Activated T-helper 9 cell treated with anti-CD3 and anti-CD28 coated beads, Interleukin-2, amount 50 U/mL, for 16 hours (primary cell): ENCODE data around the gene NIPAL4.
"Not testable (repeated sequence)": the region's sequence is repeated elsewhere in the genome, so short reads cannot be mapped to it uniquely, and the experiment has no call there.

Source experiments
- DNase-seq: peaks from one replicate; pipeline ENCODE4 v3.0.0-alpha.2; 2020; ENCODE audit warnings: low read depth

Gene NIPAL4

DNA sequence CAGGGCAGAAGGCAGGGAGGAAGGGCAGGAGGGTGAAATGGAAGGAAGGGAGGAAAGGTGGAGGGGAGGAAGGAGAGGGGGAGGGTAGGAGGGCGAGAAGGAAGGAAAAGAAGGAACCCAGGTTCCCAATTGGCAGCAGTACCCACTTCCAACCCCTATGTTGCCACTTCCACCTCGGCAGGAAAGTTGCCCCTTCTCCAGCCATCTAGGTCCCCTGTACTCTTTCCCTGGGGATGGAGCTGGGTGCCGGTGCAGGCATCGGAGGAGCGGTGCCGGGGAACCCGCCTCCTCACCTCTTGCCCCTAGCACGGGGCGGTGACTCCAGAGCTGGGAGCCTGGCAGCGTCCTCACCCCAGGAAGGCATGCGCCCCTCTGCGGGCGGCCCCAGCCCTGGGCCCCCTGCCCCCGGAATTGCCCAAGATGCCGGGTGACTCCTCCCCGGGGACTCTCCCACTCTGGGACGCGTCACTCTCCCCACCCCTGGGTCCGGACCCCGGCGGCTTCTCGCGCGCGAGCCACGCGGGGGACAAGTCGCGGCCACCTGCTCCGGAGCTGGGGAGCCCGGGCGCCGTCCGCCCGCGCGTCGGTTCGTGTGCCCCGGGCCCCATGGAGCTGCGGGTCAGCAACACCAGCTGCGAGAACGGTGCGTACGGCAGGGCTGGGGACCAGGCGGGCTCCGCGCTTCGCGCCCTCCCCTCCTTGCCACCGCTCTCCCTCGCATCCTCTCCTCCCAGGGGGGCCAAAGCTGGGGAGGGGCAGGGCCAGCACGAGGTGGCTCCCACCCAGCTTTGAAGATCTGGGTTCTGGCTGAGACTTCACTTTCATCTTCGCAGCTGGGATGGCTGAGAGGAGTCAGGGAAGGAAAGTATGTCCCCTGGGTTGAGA is at the start of gene NIPAL4:
Gene NIPAL4, plus strand, starts transcription at position 499 of the 885 bp plus-strand sequence. Its CDS starts 108 bp downstream, at position 607.
- peak; percentile 37 for DNase-seq

DNA sequence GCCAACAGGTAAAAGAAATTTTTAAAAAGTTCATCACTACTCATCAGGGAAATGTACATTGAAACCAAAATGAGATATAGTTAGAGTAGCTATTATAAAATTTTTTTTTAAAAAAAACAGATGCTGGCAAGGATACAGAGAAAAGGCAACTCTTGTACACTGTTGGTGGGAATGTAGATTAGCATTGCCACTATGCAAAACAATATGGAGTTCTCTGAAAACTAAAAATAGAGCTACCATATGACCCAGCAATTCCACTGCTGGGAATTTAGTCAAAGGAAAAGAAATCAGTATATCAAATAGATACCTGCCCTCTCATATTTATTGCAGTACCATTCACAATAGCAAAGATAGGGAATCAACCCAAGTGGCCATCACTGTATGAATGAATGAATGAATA is 44.2 kb upstream of the NIPAL4 start:
- DNase-seq: no peak

DNA sequence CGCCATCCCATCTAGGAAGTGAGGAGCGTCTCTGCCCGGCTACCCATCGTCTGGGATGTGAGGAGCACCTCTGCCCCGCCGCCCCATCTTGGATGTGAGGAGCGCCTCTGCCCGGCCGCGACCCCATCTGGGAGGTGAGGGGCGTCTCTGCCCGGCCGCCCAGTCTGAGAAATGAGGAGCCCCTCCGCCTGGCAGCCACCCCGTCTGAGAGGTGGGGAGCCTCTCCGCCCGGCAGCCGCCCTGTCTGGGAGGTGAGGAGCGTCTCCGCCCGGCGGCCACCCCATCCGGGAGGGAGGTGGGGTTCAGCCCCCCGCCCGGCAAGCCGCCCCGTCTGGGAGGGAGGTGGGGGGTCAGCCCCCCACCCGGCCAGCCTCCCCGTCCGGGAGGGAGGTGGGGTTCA is 40.5 kb upstream of the NIPAL4 start:
- not testable (repeated sequence) for DNase-seq

DNA sequence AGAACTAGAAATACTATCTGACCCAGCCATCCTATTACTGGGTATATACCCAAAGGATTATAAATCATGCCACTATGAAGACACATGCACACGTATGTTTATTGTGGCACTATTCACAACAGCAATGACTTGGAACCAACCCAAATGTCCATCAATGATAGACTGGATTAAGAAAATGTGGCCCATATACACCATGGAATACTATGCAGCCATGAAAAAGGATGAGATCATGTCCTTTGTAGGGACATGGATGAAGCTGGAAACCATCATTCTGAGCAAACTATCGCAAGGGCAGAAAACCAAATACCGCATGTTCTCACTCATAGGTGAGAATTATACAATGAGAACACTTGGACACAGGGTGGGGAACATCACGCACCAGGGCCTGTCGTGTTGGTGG is 30.1 kb upstream of the NIPAL4 start:
- DNase-seq: not testable (repeated sequence)

DNA sequence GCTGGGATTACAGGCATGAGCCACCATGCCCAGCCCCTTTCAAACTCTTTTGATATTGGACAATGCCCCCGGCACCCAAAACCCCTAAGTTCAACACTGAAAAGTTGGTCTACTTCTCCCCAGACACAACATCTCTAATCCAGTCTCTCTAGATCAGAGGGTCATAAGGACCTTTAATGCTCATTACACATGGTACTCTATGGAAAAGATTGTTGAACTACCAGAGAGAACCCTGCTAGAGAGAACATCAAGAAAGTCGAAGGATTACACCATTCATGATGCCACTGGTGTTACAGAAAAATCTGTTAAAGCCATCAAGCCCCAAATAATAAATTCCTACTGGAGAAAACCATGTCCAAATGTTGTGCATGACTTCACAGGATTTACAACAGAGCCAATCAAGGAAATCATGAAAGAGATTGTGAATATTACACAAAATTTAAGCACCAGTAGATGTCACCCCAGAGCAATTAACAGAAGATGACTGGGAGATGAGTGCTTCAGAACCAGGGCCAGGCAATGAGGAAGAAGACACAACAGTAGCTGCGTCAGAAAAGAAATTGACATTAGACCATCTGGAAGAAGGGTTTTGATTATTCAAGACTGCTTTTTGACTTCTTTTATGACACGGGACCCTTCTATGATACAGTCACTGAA is 28.3 kb upstream of the NIPAL4 start:
- DNase-seq: no peak

DNA sequence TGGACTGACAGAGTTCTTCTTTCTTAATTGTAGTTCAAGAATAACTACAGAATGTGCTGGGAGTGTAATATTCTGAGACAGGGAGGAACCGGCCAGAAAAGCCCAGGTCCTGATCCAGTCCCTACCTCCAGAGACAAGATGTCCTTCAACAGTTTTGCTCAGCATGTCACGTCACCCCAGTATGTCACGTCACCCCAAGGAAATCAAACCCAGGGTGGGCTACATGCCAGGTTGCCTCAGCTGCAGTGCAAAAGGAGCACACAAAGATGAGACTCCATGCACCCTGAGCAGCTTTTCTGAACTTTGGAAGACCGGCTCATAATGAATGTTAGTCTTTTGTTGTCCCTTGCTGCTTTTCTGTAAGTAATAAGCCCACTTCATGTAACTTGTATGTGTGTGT is 25.9 kb upstream of the NIPAL4 start:
- DNase-seq: no peak

DNA sequence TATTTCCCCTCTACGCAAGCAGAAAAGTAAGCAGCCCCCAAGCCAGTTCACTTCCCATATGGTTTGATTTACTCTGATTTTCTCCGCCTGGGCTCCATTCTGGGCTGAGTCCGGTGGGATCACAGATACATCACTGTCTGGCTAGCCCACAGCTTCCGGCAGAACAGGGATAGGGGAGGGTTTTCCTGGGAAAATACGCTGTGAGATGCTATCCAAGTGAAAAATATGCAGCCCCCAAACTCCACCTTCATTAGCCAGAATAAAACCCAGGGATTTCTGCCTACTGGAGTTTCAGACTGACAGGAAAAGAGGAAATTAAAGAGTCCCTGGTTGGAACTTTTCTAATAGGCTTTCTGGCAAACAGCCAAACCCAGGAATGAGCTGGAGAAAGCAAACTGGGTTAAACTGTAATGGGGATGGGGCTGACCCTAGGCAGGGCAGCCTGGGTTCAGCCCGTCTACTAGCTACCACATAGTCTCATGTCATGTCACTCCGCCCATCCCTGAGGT is 16.9 kb upstream of the NIPAL4 start:
- DNase-seq: no peak

DNA sequence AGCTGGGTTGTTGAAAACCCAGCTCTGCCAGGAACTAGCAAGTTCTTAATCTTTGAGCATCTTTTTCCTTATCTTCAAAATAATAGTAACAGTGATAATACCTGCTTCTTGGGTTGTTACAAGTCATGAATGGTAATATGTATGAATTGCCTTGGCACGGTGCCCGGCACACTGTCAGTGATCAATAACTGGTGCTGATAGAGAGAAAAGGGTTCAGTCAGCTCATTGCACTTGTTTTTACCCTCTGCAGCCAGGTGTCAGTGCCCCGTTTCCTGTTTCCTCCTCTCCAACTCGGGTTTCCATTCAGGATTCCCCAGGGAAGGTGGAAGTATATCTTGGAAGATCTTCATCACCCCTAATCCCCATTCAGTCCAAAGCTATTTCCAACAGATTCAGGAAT is 15.8 kb upstream of the NIPAL4 start:
- no peak for DNase-seq

DNA sequence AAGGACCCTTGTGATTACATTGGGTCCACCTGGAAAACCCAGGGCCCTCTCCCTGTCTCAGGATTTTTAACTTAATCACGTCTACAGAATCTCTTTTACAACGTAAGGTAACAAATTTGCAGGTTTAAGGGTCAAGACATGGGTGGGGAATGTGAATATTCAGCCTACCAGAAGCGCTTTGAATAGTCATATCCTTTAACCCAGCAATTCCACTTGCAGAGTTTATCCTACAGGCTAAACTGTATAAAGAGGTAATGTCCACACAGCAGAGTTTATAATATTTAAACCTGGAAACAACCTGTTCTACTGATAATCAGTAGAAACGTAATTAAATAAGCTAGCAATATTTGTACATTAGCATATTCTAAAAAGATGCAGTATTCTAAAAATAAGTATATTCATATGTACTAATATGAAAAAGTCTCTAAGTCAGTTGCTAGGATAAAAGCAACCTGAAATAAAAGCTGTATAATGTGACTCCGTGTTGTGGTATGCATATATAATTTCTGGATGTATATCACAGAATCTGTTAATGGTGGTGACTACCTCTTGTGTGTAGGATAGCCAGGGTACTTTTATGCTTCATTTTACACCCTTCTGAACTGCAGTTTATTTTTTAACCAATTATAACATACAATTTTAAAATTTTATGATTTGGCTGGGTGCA is 14.1 kb upstream of the NIPAL4 start:
- no peak for DNase-seq

DNA sequence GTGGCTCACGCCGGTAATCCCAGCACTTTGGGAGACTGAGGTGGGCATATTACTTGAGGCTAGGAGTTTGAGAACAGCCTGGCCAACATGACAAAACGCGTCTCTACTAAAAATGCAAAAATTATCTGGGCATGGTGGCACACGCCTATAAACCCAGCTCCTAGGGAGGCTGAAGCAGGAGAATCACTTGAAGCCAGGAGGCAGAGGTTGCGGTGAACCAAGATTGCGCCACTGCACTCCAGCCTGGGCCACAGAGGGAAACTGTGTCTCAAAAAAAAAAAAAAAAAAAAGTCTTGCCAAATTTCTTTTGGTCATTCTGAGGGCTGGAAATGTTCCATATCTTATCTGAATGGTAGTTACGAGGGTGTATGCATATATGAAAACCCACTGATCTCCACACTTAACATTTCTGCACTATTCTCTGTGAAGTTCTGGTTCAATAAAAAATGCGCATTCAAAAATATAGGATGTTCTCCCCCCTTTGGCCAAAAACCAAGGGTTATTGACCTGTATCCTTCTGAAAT is 13.5 kb upstream of the NIPAL4 start:
- DNase-seq: no peak

DNA sequence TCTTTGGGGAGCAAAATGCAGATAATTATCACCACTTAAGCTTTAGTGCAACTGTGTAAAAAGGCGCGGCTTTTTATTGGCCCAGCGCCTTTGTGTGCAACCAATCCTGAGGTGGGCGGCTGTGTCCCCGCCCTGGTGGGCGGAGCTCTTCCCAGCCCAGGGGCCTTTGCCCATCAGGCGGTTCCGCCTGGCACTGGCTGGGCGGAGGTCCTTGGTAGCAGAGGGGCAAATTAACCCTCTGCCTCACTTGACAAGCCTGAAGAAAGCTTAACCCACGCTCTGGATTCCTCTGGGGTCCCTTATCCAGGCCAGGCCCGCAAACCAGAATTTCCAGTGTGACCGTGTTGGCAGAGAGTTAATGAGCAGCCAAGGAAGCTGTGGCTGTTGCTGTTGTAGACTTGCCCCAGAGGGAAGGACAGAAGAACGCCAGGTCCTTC is 12.8 kb upstream of the NIPAL4 start:
- no peak for DNase-seq

DNA sequence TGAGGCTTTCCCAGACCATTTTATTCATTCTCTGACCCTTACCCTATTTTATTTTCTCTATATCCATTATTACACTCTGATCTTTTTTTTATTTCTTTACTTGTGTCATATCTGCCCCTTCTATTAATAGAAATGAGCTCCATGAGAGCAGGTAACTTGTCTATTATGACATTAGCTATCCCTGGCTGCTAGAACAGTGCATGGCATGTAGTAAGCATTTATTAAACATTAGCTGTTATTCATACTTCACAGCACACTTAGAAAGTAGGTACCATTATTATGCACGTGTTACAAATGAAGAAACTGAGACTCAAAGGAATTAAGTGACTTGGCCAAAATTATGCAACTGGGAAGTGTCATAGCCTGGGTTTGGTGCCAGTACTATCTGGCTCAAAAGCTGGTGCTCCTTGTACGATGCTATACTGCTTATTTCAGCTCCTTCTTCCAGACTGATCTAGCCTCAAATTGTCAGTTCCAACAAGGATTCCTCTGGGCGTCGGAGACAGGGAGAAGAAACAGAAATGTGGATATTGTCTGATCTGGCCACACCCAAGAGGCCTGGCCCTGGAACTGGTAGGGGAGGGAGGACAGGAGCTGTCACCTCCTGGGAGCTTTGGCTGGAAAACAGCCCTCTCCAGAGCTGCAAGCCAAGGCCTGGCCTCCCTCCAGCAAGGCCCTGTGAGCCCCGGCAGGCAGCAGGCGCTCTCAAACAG is 10.8 kb upstream of the NIPAL4 start:
- DNase-seq: no peak

DNA sequence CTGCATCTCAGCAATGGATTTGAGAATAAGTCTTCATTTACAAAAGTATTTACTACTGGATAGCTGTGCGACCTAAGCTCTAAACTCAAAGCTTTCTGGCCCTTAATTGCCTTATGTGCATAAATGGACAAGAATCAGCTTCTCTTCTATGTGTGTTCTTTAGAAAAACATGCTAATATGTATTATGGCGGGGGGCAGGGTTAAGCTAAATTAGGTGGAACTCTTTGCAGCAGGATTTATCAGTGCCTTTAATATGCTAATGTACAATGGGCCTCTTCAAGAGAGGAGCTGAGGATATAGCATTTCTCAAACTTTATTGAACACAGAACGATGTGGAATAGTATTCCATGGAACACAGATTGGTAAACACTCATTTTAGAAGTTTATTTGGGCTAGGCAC is 10.0 kb upstream of the NIPAL4 start:
- DNase-seq: no peak

DNA sequence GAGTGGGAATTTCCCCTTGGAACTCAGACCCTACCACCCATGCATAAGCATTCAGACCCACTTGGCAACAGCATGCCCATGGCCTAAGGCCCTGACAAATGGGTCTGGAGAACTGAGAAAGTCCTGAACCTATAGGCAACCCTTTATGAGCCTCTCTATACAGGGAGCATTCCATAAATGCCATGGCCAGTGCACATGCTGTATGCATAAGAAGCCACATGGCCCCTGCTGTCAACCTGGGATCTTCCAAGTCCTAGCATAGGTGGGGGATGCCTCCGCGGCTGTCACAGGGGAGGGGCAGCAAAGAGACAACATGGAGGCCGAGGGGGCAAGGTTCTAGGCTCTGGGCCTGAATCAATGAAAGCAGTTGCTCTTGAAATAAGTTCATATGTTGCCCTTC is 8.2 kb upstream of the NIPAL4 start:
- DNase-seq: no peak

DNA sequence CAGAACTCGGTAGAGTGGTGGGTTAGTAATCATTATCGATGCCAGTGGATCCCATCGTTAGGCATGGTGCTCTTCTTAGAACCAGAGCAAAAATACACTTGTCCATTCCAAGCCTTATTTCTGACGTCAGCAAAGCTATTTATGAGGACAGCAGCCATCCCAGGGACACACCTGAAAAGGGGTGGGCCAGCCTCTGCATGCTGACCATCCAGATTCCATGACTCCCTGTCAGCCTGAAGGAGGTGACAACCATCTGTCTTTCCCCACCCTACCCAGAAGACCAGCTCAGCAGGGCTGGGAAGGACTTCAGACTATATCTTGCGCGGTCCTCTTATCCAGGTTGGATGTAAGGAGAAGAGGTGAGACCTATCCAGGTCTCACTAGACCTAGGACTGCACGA is 5.7 kb upstream of the NIPAL4 start:
- no peak for DNase-seq

DNA sequence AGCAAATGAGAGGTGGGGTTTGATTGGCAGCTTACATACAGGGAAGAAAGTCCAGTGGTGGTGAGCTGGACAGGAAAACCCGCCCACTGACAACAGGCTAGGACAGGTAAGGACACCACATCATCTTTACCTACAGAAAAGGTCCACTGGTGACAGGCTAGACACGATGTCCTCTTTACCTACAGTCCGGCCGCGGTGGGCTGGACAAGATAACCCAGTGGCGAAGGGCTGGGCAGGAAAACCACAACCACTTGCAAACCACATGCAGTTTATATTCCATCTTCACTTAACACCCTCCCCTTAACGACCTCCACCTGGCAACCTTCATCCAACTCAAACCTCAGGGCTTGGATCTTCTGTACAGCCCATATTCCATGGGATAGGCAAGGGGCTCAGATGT is 5.0 kb upstream of the NIPAL4 start:
- DNase-seq: no peak

DNA sequence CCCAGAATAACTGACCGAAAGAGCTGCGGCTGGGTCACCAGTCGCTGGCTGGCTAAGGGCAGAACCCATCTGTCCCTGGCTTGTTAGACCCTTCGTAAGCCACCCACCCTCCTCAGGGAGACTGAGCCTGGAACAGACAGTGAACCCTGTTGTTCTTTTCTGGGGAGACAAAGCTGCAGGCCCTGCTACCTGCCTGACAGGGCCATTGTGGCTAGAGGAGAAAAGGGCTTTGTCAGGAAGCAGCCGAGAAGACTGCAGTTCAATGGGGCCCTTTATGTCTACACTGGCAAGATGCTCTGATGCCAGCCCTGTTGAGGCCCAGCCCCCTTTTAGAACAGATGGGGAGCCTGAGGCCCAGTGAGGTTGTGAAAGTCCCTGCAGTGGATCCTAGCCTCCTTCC is 3.7 kb upstream of the NIPAL4 start:
- DNase-seq: no peak

DNA sequence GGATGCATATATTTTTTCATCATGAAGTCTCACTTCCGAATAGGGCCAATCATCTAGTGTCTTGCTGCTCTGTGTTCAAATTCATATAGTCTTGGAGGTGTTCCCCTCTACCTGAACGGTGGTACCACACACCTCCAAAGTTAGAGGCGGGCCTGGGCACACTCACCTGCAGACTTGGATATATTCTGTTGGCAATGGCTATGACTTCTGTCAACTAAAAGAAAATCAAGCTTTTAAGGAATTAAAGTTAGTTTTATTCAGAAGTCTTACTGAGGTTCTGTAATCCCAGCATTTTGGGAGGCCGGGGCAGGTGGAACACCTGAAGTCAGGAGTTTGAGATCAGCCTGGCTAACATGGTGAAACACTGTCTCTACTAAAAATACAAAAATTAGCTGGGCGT is 2.6 kb upstream of the NIPAL4 start:
- no peak for DNase-seq

DNA sequence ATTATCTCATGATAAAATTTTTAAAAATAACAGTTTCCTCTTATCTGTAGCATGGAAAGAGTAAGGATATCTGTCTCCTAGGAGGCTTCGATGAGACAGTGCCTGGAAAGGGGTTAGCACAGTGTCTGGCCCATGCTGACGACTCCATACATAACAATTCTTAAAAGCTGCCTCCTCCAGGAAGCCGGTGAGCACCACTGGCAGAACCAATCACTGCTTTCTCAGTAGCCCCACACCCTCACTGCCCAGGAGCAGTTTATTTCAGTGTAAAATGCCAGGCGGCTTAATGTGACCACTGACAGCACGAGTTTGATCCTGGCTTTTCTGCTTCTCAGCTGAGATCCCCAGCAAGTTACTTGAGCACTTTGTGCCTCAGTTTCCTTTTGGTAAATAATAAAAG is 1.2 kb upstream of the NIPAL4 start:
- DNase-seq: no peak

DNA sequence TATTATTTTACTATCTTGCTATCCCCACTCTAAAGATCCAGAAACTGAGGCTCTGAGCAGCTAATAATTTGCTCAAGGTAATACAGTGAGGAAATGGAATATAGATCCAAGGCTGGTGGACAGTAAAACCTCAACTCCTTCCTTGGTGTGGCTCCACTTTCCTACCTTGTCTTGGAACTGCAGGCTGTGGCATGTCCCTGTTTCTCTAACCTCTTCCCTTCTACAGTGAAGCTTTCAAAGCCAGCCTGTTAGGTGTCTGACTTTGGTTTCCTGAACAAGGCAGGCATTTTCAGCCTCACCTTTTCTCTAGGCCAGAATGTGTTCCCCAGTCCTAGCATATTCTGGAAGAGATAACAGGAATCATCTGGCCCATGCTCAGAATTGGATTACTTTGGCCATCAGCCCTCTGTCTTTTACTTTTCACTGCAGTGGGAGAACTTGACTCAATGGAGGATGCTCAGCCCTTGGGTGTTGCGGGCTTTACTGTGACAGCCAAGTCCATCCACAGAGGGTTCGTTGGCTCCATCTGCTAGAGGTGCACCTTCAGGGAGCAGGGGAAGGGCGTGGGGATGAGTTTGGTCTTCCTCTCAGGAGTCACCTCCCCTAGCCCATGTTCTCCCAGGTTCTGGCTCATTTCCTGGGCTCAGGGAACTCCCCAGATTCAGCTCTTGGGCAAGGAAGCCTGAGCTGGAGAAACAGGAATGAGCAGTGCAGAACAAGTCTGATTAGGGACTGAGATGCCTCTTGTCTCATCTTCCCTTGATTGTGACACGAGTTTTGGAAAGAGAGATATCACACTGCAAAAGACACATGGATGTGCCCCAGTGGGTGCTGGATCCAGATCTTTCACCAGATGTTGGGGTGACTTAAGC is 1.1 kb downstream of the NIPAL4 start:
- DNase-seq: no peak

DNA sequence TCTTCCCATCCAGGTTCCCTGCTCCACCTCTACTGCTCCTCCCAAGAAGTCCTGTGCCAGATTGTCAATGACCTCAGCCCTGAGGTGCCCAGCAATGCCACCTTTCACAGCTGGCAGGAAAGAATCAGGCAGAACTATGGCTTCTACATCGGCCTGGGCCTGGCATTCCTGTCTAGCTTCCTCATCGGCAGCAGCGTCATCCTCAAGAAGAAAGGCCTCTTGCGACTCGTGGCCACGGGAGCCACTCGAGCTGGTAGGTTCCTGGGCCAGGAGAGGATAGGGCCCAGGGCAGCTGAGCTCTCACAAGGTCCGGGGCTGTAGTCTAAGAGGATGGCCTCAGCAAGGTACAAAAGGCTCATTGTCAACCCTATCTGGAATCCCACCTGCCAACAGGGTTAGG is 3.1 kb downstream of the NIPAL4 start:
- no peak for DNase-seq
